ENCODE measurements around the gene ST8SIA6. TPM values are rescaled to one million over a fixed set of nuclear protein-coding genes. Genes with fewer than 3 reads are reported as not detected.
"Not testable (repeated sequence)": the region's sequence is repeated elsewhere in the genome, so short reads cannot be mapped to it uniquely, and the experiment has no call there.

Gene ST8SIA6
- total RNA-seq, 1 experiment from 2014 or later = 0.10 TPM

- DNase-seq (ENCODE audit: low read depth) = peak; percentile 61
These were observed 105.7 kb downstream of the ST8SIA6 start for GRCh38 chr10:17348501-17349349.

- DNase-seq (ENCODE audit: low read depth) = no peak
These were observed 106.3 kb downstream of the ST8SIA6 start for GRCh38 chr10:17348011-17348500.

GRCh38 chr10:17344206-17344605 is 110.2 kb downstream of the ST8SIA6 start:
- no peak for DNase-seq (ENCODE audit: low read depth)

- DNase-seq (ENCODE audit: low read depth) = no peak
These were observed 111.3 kb downstream of the ST8SIA6 start for GRCh38 chr10:17343118-17343517.

- peak; percentile 38 for DNase-seq (ENCODE audit: low read depth)
These were observed 114.1 kb downstream of the ST8SIA6 start for GRCh38 chr10:17340144-17340829.

- peak; percentile 56 for DNase-seq (ENCODE audit: low read depth)
These were observed 119.3 kb downstream of the ST8SIA6 start for GRCh38 chr10:17335065-17335464.

- DNase-seq (ENCODE audit: low read depth) = no peak
These were observed 123.9 kb downstream of the ST8SIA6 start for GRCh38 chr10:17330501-17330900.

- DNase-seq (ENCODE audit: low read depth) = no peak
These were observed 128.0 kb downstream of the ST8SIA6 start for GRCh38 chr10:17326377-17326776.

- not testable (repeated sequence) for DNase-seq (ENCODE audit: low read depth)
These were observed 132.4 kb downstream of the ST8SIA6 start for GRCh38 chr10:17321957-17322356.

GRCh38 chr10:17316488-17317170 is 137.8 kb downstream of the ST8SIA6 start:
- no peak for DNase-seq (ENCODE audit: low read depth)

GRCh38 chr10:17309435-17309834 is 145.0 kb downstream of the ST8SIA6 start:
- no peak for DNase-seq (ENCODE audit: low read depth)

- DNase-seq (ENCODE audit: low read depth) = no peak
These were observed 147.3 kb downstream of the ST8SIA6 start for GRCh38 chr10:17307123-17307522.

- no peak for DNase-seq (ENCODE audit: low read depth)
These were observed 162.0 kb downstream of the ST8SIA6 start for GRCh38 chr10:17292375-17292774.

- peak; percentile 28 for DNase-seq (ENCODE audit: low read depth)
These were observed 164.2 kb downstream of the ST8SIA6 start for GRCh38 chr10:17290226-17290625.

GRCh38 chr10:17289763-17290162 is 164.6 kb downstream of the ST8SIA6 start:
- DNase-seq (ENCODE audit: low read depth) = no peak

- DNase-seq (ENCODE audit: low read depth) = no peak
These were observed 167.5 kb downstream of the ST8SIA6 start for GRCh38 chr10:17286562-17287550.

GRCh38 chr10:17282311-17282710 is 172.1 kb downstream of the ST8SIA6 start:
- DNase-seq (ENCODE audit: low read depth) = no peak

- no peak for DNase-seq (ENCODE audit: low read depth)
These were observed 175.7 kb downstream of the ST8SIA6 start for GRCh38 chr10:17278607-17279240.

- no peak for DNase-seq (ENCODE audit: low read depth)
These were observed 177.5 kb downstream of the ST8SIA6 start for GRCh38 chr10:17276756-17277424.

GRCh38 chr10:17273403-17273802 is 181.0 kb downstream of the ST8SIA6 start:
- DNase-seq (ENCODE audit: low read depth) = peak; percentile 73

Data from HT1080 (cell line).